GM19397 (cell line): ENCODE measurements around the gene XIAP.

ENCODE experiments used
- ATAC-seq: cut with Tn5 transposase; IDR thresholded peaks from one replicate; pipeline ENCODE4 v1.9.1; 2021; ENCODE audit warnings: mild to moderate bottlenecking, moderate library complexity; ENCODE audit not compliant: unreplicated experiment

Gene XIAP

DNA sequence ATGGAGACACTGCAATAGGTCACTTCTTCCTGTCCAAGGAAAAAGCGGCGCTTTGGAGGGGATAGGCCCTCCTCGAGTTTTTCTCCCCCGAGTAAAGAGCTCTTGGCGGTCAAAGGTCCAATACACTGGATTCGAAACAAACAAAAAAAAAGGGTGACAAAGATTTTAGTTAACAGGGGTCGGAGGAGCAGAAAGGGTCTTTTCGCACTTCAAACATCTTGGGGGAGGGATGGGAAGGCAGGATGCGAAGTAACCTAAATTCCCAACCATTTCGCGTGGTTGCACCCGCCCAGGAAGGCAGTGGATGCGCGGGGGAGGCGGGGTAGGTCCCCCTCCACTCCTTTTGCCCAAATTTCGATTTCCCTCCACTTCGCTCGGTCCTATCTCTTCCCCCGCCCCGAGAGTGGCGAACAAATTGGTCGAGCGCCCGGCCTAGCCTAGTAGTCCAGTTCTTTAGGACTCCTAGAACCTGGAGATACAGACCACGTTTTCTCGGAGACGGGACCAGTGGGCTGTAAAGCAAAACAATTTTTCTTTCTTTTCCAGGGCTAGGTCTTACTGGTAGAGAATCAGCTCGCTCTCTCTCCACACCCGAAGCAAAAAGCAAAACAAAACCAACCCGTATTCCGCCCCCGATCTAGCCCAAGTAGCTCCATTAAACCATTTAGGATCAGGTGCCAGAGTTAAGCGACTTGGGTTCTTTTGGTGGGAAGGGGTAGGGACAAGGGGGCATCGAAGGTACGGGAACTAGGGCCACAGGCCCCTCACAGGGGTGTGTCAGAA is 99.6 kb downstream of the XIAP start:
- ATAC-seq = no peak

DNA sequence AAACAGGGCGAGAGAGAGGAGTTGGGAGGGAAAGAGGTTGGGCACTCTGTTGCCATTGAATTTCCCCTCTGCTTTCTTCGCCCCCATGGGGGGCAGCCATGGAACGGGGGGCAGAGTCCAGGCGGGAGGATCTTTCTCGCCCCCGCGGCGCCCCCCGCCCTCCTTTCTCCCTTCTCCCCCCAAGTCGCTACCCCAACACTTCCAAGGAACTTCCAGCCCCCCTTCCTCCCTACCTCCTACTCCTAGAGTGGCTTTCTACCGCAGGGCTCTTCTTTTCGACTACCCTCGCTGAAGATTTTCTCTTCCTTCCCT is 101.1 kb downstream of the XIAP start:
- ATAC-seq = no peak

DNA sequence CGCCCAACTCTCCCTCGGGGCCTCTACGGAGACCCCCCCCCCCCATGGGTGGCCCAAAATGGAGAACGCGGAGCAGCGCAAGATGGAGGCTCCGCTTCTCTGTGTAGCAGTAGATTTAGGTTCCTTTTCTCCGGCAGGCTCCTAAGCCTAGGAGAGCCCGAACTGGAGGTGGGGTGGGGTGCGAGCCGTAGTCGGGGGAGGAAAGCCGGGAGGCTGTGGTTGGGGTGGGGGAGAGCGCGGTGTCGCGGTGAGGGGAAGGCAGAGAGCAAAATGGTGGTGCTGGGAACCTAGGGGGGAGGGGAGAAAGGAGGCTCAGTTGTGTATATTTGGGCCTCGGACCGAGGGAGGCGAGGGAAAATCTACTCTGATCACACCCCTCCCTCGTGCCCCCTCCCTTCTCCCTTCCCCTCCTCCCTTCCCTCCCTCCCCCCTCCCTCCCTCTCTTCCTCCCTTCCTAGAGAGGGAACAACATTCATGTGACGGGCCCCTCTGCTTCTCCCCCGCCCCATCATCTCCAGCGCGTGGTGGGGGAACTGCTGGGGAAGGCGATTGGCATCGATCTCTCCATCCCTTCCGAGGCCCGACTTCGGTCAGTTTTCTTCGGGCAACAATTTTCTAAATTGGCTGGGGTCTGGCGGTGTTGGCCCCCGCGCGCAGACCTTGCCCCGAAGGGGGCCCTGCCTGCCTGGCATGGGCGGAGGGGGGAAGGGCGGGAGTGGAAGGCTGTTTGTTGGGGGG is 101.6 kb downstream of the XIAP start, which contains the start of gene STAG2:
Gene STAG2, plus strand, starts transcription at position 439 of the 738 bp plus-strand sequence. CDS start 60,922 bp downstream, outside the sequence.
- ATAC-seq = peak; percentile 24

DNA sequence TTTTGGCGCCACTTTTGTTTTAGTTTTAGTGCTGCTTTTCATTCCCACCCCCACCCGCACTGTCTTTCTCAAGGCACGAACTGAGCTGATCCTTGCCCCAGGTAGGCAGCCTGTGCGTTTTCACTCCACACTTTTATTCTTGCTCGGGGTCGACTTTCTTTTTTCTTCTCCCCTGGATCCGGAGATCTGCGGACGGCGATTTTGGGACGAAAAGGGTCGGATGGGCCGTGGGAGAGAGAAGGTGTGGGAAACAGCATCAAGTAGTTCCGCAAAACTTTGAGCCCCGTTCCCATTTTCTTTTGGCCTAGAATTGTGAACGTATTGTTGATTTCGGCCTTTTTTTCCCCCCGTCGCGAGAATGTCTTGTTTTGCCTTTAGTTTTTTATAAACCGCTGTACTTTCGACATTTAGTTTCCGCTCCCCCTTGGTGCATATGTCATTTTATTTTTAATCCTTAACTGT is 102.2 kb downstream of the XIAP start:
- ATAC-seq = no peak

DNA sequence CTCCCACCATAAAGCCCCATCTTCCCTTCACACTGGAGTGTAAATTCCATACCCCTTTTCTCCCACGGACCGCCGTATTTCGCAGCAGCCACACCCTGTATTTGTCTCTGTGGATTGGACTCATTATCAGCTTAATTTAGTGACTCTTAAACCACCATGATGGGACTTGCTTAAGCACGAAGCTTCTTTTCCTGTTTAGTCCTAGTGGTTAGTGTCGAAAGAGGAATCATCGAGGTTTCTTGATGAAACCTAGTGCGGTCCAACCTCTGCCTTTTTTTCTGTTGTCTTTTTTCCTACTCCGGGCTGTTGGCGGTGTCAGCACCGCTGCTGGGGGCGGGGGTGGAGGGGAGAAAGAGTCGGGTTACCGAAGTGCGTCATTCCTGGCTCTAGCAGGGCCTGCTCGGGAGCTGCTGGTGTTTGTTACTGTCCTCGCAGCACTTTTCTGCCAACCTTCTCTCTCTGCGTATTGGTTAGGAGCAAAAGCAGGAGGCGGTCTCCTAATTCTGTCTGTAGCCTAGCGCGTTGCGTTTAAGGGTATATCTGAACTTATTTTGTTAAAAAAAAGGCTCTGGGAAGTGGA is 103.0 kb downstream of the XIAP start:
- peak; percentile 41 for ATAC-seq
